IMR-90 (cell line): ENCODE measurements around the gene TMEM95. TPM values are rescaled to one million over a fixed set of nuclear protein-coding genes. Genes with fewer than 3 reads are reported as not detected.

Experiments
- ATAC-seq: fragments of 200-7000 bp; cut with Tn5 transposase; 2 replicates; pipeline ENCODE4 v1.9.1; 2020; ENCODE audit warnings: low read depth, mild to moderate bottlenecking, moderate library complexity
- BruUV-seq: library from RNA; stranded (reverse); fragments of 400-500 nt; replicated peaks from 2 replicates; lab custom pipeline; 2021; lab: Mats Ljungman, UMichigan
- CTCF ChIA-PET: fragments of 300-600 bp; formaldehyde crosslinking; extraction: SDS; loops from one replicate; lab custom pipeline; 2021; ENCODE audit warnings: antibody characterized with exemption; lab: Yijun Ruan, JAX
- POLR2A ChIA-PET: fragments of 300-600 bp; sonication (Branson Sonifier 250); formaldehyde crosslinking; loops from one replicate; lab custom pipeline; 2022; ENCODE audit warnings: antibody characterized with exemption; ENCODE audit not compliant: unreplicated experiment; lab: Charles Lee
- DNase-seq: peaks from one replicate; pipeline ENCODE4 v3.0.0; 2013
- H2AFZ ChIP-seq: replicated peaks from 2 replicates; pipeline ENCODE3; 2013; ENCODE audit warnings: low read length, mild to moderate bottlenecking; ENCODE audit not compliant: poor library complexity
- H2AK5ac ChIP-seq: 2 replicates; pipeline ENCODE4 v1.6.1; 2013; ENCODE audit warnings: low read depth, low read length, inconsistent platforms
- H2AK9ac ChIP-seq: replicated peaks from 2 replicates; pipeline ENCODE3; 2013; ENCODE audit warnings: mild to moderate bottlenecking, low read depth, low read length, moderate library complexity; ENCODE audit not compliant: poor library complexity
- H2BK120ac ChIP-seq: 2 replicates; pipeline ENCODE4 v1.6.1; 2013; ENCODE audit warnings: low read depth, low read length, inconsistent platforms
- H2BK15ac ChIP-seq: 3 replicates; pipeline ENCODE4 v1.6.1; 2013; ENCODE audit warnings: low read depth, low read length, inconsistent platforms
- H2BK20ac ChIP-seq: 2 replicates; pipeline ENCODE4 v1.6.1; 2013; ENCODE audit warnings: low read depth, mild to moderate bottlenecking, inconsistent platforms, low read length, moderate library complexity
- H2BK5ac ChIP-seq: 2 replicates; pipeline ENCODE4 v1.6.1; 2013; ENCODE audit warnings: mild to moderate bottlenecking, low read depth, low read length, inconsistent platforms; ENCODE audit not compliant: poor library complexity, severe bottlenecking
- H3K14ac ChIP-seq: replicated peaks from 2 replicates; pipeline ENCODE4 v1.6.1; 2013; ENCODE audit warnings: low read depth, low read length, inconsistent platforms
- H3K18ac ChIP-seq: 2 replicates; pipeline ENCODE4 v1.6.1; 2013; ENCODE audit warnings: low read depth, low read length, control low read depth
- H3K23ac ChIP-seq: 2 replicates; pipeline ENCODE4 v1.6.1; 2013; ENCODE audit warnings: low read depth, low read length, inconsistent platforms
- H3K27ac ChIP-seq: 2 replicates; pipeline ENCODE4 v1.5.1; 2013; ENCODE audit warnings: mild to moderate bottlenecking, control low read depth, low read length; ENCODE audit not compliant: insufficient read depth
- H3K27me3 ChIP-seq: 2 replicates; pipeline ENCODE4 v1.6.1; 2013; ENCODE audit warnings: low read length; ENCODE audit not compliant: control insufficient read depth, insufficient read depth
- H3K36me3 ChIP-seq: 2 replicates; pipeline ENCODE4 v1.6.1; 2013; ENCODE audit warnings: low read length, mixed read lengths; ENCODE audit not compliant: control insufficient read depth, insufficient read depth
- H3K4ac ChIP-seq: 2 replicates; pipeline ENCODE4 v1.6.1; 2013; ENCODE audit warnings: low read depth, low read length, inconsistent platforms
- H3K4me1 ChIP-seq: 2 replicates; pipeline ENCODE4 v1.6.1; 2013; ENCODE audit warnings: low read length, mixed read lengths; ENCODE audit not compliant: control insufficient read depth, insufficient read depth
- H3K4me2 ChIP-seq: 2 replicates; pipeline ENCODE4 v1.6.1; 2013; ENCODE audit warnings: low read depth, mild to moderate bottlenecking, control low read depth, low read length, moderate library complexity
- H3K4me3 ChIP-seq: 2 replicates; pipeline ENCODE4 v1.5.1; 2013; ENCODE audit warnings: low read depth, mild to moderate bottlenecking, control low read depth, low read length, moderate library complexity; ENCODE audit not compliant: insufficient read depth
- H3K56ac ChIP-seq: 2 replicates; pipeline ENCODE4 v1.6.1; 2013; ENCODE audit warnings: low read length, inconsistent platforms; ENCODE audit not compliant: insufficient read depth; ENCODE audit errors: extremely low read depth
- H3K79me1 ChIP-seq, 2 experiments: 2 replicates each; pipeline ENCODE4 v1.6.1; 2013; ENCODE audit warnings: low read length in 2 of 2, inconsistent platforms in 1 of 2, low read depth in 1 of 2
- H3K9ac ChIP-seq: 2 replicates; pipeline ENCODE4 v1.6.1; 2013; ENCODE audit warnings: low read depth, low read length, control low read depth
- H3K9me1 ChIP-seq: 2 replicates; pipeline ENCODE4 v1.6.1; 2013; ENCODE audit warnings: low read length, inconsistent platforms; ENCODE audit not compliant: insufficient read depth
- H3K9me3 ChIP-seq: 2 replicates; pipeline ENCODE4 v1.6.1; 2013; ENCODE audit warnings: low read length; ENCODE audit not compliant: control insufficient read depth, insufficient read depth
- H4K20me1 ChIP-seq: 2 replicates; pipeline ENCODE4 v1.6.1; 2013; ENCODE audit warnings: low read length, inconsistent platforms; ENCODE audit not compliant: insufficient read depth
- H4K5ac ChIP-seq: 2 replicates; pipeline ENCODE4 v1.6.1; 2013; ENCODE audit warnings: mild to moderate bottlenecking, low read depth, low read length, control low read depth
- H4K8ac ChIP-seq, 2 experiments: 2 replicates each; pipeline ENCODE4 v1.6.1; 2013; ENCODE audit warnings: low read depth in 2 of 2, low read length in 2 of 2, control low read depth in 1 of 2, inconsistent platforms in 1 of 2
- H4K91ac ChIP-seq: 2 replicates; pipeline ENCODE4 v1.6.1; 2013; ENCODE audit warnings: low read depth, low read length, inconsistent platforms; ENCODE audit not compliant: insufficient read depth
- BHLHE40 ChIP-seq: fragments of 150-350 bp; IDR thresholded peaks from 2 replicates; pipeline ENCODE4 v1.6.1; 2016; ENCODE audit warnings: mild to moderate bottlenecking, low read depth, low read length
- CEBPB ChIP-seq: IDR thresholded peaks from 2 replicates; pipeline ENCODE4 v1.6.1; 2012; ENCODE audit warnings: low read depth, low read length, improper control_type of control experiment
- CHD1 ChIP-seq: IDR thresholded peaks from 2 replicates; pipeline ENCODE4 v1.6.1; 2012; ENCODE audit warnings: low read depth, low read length, improper control_type of control experiment
- ELK1 ChIP-seq: fragments of 150-350 bp; IDR thresholded peaks from 2 replicates; pipeline ENCODE4 v1.6.1; 2016; ENCODE audit warnings: low read depth, mild to moderate bottlenecking, low read length, moderate library complexity, borderline replicate concordance
- FOS ChIP-seq: fragments of 150-350 bp; IDR thresholded peaks from 2 replicates; pipeline ENCODE4 v1.6.1; 2016; ENCODE audit warnings: low read depth, low read length
- MAFK ChIP-seq: IDR thresholded peaks from 2 replicates; pipeline ENCODE4 v1.6.1; 2012; ENCODE audit warnings: low read depth, low read length, improper control_type of control experiment
- MAZ ChIP-seq: IDR thresholded peaks from 2 replicates; pipeline ENCODE4 v1.6.1; 2012; ENCODE audit warnings: low read depth, mild to moderate bottlenecking, low read length, improper control_type of control experiment, moderate library complexity, borderline replicate concordance
- MXI1 ChIP-seq: IDR thresholded peaks from 2 replicates; pipeline ENCODE4 v1.6.1; 2012; ENCODE audit warnings: low read depth, mild to moderate bottlenecking, low read length, moderate library complexity, borderline replicate concordance
- NFE2L2 ChIP-seq: fragments of 150-350 bp; IDR thresholded peaks from 2 replicates; pipeline ENCODE4 v1.6.1; 2016; ENCODE audit warnings: low read depth, mild to moderate bottlenecking, low read length
- POLR2A ChIP-seq: IDR thresholded peaks from 2 replicates; pipeline ENCODE4 v1.6.1; 2012; ENCODE audit warnings: mild to moderate bottlenecking, low read depth, low read length
- RCOR1 ChIP-seq: IDR thresholded peaks from 2 replicates; pipeline ENCODE4 v1.6.1; 2012; ENCODE audit warnings: mild to moderate bottlenecking, low read length, improper control_type of control experiment; ENCODE audit not compliant: insufficient replicate concordance
- SMC3 ChIP-seq: fragments of 150-350 bp; IDR thresholded peaks from 2 replicates; pipeline ENCODE4 v1.6.1; 2016; ENCODE audit warnings: low read depth, mild to moderate bottlenecking, antibody characterized with exemption, low read length, moderate library complexity
- WGBS, 2 experiments: methylation state at CpG; one replicate each; pipeline versions ENCODE4 v1.1.5 to v1.1.7; 2013; ENCODE audit warnings: missing lambda C conversion rate in 2 of 2; ENCODE audit not compliant: insufficient read length in 1 of 2; ENCODE audit errors: extremely low coverage in 2 of 2; 5-methylcytosine and 5-hydroxymethylcytosine counted together
- dilution Hi-C: fragments of 300-500 bp; cut with HindIII; formaldehyde crosslinking; loops from one replicate; pipeline ENCODE4 v1.14.3; 2018; ENCODE audit warnings: low sequenced_read_pairs; ENCODE audit not compliant: unreplicated experiment
- in situ Hi-C: fragments of 300-500 bp; cut with MboI; formaldehyde crosslinking; loops from 3 replicates; pipeline ENCODE4 v1.14.3; 2019; ENCODE audit warnings: low sequenced_read_pairs, inconsistent platforms, mixed read lengths
- intact Hi-C: fragments of 100-400 bp; cut with micrococcal nuclease; formaldehyde crosslinking; loops from 2 replicates; pipeline ENCODE4 v1.10.0; 2022
- polyA plus RNA-seq, 3 experiments: library from polyadenylated mRNA; depleted of rRNA; stranded (reverse); fragments of >200 nt; gene quantifications; 2 replicates each; pipeline ENCODE4 v1.2.3, GENCODE V29; 2012; ENCODE audit warnings: low replicate concordance in 1 of 3
- total RNA-seq: library from RNA; depleted of rRNA; stranded (reverse); fragments of >200 nt; gene quantifications from 2 replicates; pipeline ENCODE4 v1.2.3, GENCODE V29; 2012
- TF ChIP-seq, protein P1 (sequence below): fragments of 150-350 bp; IDR thresholded peaks from 2 replicates; pipeline ENCODE4 v1.6.1; 2017; ENCODE audit warnings: mild to moderate bottlenecking, antibody characterized with exemption, low read length, low read depth
- TF ChIP-seq, protein P2 (sequence below): conservative IDR thresholded peaks from 2 replicates; pipeline ENCODE4 v1.5.1; 2012; ENCODE audit warnings: mild to moderate bottlenecking, low read depth, low read length, improper control_type of control experiment

TMEM95 gene
- total and polyA plus RNA-seq, 2 of the 4 experiments (the other 2 are of a cell fraction), result not detected

DNA sequence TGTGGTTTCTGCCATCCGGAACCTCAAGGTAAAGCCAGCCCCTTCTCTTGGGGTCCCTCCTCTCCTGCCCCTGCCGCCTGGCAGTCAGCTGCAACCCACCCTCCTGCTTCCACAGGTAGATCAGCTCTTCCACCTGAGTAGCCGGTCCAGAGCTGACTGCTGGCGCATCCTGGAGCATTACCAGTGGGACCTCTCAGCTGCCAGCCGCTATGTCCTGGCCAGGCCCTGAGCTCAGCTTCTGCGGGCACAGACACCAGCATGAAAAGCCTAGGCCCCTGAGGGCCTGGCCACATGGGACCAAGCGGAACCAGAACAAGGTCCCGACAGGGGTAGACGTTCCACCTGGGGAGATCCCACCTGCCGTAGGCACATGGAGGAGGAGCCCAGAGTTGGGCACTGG, 33.9 kb downstream of the TMEM95 start:
- no peak overlapping the region for H4K8ac ChIP-seq
- H2AK9ac ChIP-seq, result no peak overlapping the region
- H3K4me1 ChIP-seq, result peaks cover 5% of the 10 kb centered on the region
- H4K5ac ChIP-seq, result no peak overlapping the region
- H4K20me1 ChIP-seq, result no peaks in the 10 kb centered on the region
- 93% methylated on average over 3 of the region's 10 CpGs; no CpG with 5 or more reads in 1 of the 2 experiments for WGBS, 2 experiments
- H2BK20ac ChIP-seq, result no peak overlapping the region
- no peak for ATAC-seq
- H3K56ac ChIP-seq, result no peak overlapping the region
- no peak overlapping the region for H3K4me2 ChIP-seq
- no peak overlapping the region for H3K27ac ChIP-seq
- H4K91ac ChIP-seq, result no peak overlapping the region
- no peak overlapping the region for H3K9ac ChIP-seq
- H3K9me3 ChIP-seq, result no peaks in the 10 kb centered on the region
- BruUV-seq, result no TSS peak
- H3K4ac ChIP-seq, result no peak overlapping the region
- H2AFZ ChIP-seq, result no peak overlapping the region
- H3K14ac ChIP-seq, result no peak overlapping the region
- no peak overlapping the region for H2AK5ac ChIP-seq
- H3K79me1 ChIP-seq, result peaks cover 11 to 23% of the 10 kb centered on the region in 2 experiments
- H3K36me3 ChIP-seq, result peaks cover 44% of the 10 kb centered on the region
- H3K4me3 ChIP-seq, result no peak overlapping the region
- H3K27me3 ChIP-seq, result no peaks in the 10 kb centered on the region; the same call in 1 of the 2 replicates
- intact Hi-C loops (no loop called here), dilution Hi-C loops (no loop called here), in situ Hi-C loops (no loop called here)
- no peak for DNase-seq
- CTCF ChIA-PET, result no interaction called here
- H3K18ac ChIP-seq, result no peak overlapping the region
- no peak overlapping the region for H3K23ac ChIP-seq
- TF ChIP-seq FOS, result no peak
- TF ChIP-seq POLR2A, result no peak
- TF ChIP-seq, protein P1, sequence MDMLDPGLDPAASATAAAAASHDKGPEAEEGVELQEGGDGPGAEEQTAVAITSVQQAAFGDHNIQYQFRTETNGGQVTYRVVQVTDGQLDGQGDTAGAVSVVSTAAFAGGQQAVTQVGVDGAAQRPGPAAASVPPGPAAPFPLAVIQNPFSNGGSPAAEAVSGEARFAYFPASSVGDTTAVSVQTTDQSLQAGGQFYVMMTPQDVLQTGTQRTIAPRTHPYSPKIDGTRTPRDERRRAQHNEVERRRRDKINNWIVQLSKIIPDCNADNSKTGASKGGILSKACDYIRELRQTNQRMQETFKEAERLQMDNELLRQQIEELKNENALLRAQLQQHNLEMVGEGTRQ, result no peak
- no peak for TF ChIP-seq NFE2L2
- no peak for TF ChIP-seq BHLHE40
- no peak for TF ChIP-seq CEBPB
- TF ChIP-seq ELK1, result no peak
- TF ChIP-seq MAZ, result no peak
- TF ChIP-seq MAFK, result no peak
- TF ChIP-seq SMC3, result no peak
- no peak for TF ChIP-seq MXI1
- TF ChIP-seq CHD1, result no peak
- TF ChIP-seq, protein P2, sequence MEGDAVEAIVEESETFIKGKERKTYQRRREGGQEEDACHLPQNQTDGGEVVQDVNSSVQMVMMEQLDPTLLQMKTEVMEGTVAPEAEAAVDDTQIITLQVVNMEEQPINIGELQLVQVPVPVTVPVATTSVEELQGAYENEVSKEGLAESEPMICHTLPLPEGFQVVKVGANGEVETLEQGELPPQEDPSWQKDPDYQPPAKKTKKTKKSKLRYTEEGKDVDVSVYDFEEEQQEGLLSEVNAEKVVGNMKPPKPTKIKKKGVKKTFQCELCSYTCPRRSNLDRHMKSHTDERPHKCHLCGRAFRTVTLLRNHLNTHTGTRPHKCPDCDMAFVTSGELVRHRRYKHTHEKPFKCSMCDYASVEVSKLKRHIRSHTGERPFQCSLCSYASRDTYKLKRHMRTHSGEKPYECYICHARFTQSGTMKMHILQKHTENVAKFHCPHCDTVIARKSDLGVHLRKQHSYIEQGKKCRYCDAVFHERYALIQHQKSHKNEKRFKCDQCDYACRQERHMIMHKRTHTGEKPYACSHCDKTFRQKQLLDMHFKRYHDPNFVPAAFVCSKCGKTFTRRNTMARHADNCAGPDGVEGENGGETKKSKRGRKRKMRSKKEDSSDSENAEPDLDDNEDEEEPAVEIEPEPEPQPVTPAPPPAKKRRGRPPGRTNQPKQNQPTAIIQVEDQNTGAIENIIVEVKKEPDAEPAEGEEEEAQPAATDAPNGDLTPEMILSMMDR, result no peak
- no peak for TF ChIP-seq RCOR1
- H2BK15ac ChIP-seq, result no peak overlapping the region
- H3K9me1 ChIP-seq, result peaks cover 3% of the 10 kb centered on the region; the same call in 1 of the 2 replicates
- no peak overlapping the region for H2BK5ac ChIP-seq
- POLR2A ChIA-PET, result interaction anchor here (1.0 kb wide), 1 partner anchor 15 kb away, joined by 3 read pairs; the partner anchor contains the start of gene TMEM256
- H2BK120ac ChIP-seq, result no peak overlapping the region
